ENCODE measurements around the gene MNAT1.

Gene MNAT1

GRCh38 chr14:60758885-60759284 lies 24.3 kb downstream of the MNAT1 start:
- Histone ChIP-seq H3K36me3 (ENCODE audit: control insufficient read depth in 1 of 2, insufficient read depth in 2 of 2, low read length in 2 of 2) (no peaks in the 10 kb centered on the region), H3K18ac (ENCODE audit: low read length) (no peak overlapping the region), H3K9ac (ENCODE audit: low read length) (no peak overlapping the region), H2BK5ac (ENCODE audit: low read depth, low read length, poor library complexity) (no peak overlapping the region), H2AFZ (ENCODE audit: insufficient read depth, low read length, poor library complexity) (no peak overlapping the region), H2AK5ac (ENCODE audit: low read length) (no peak overlapping the region), H3K27ac (ENCODE audit: low read depth, low read length) (no peak overlapping the region), H3K4me3 (ENCODE audit: low read depth, low read length) (no peak overlapping the region), H4K8ac (ENCODE audit: low read depth, low read length) (no peak overlapping the region), H3K79me1 (ENCODE audit: low read length) (no peaks in the 10 kb centered on the region), H3K4me2 (ENCODE audit: low read length) (no peak overlapping the region), H4K91ac (ENCODE audit: low read depth, low read length) (no peak overlapping the region), H2BK12ac (ENCODE audit: low read length) (no peak overlapping the region), H3K4me1 (ENCODE audit: control insufficient read depth in 1 of 2, insufficient read depth in 2 of 2, low read length in 2 of 2) (no peaks in the 10 kb centered on the region), H3K79me2 (ENCODE audit: control insufficient read depth, insufficient read depth, low read length, poor library complexity) (no peaks in the 10 kb centered on the region), H3K4ac (ENCODE audit: low read depth, low read length) (no peak overlapping the region), H3K27me3 (ENCODE audit: insufficient read depth, low read length) (no peaks in the 10 kb centered on the region), H3K23ac (ENCODE audit: low read length) (no peak overlapping the region), H3K14ac (ENCODE audit: low read length) (no peak overlapping the region), H4K12ac (ENCODE audit: low read depth, low read length) (no peak overlapping the region), H3K9me3 (ENCODE audit: insufficient read depth, low read depth, low read length) (no peaks in the 10 kb centered on the region), H2BK120ac (ENCODE audit: insufficient read depth, low read length, poor library complexity) (no peak overlapping the region)
- no CpG with 5 or more reads among the region's 2 CpGs for WGBS (ENCODE audit: extremely low coverage, insufficient coverage, insufficient read length)
- DNase-seq, result no peak

- Histone ChIP-seq H2BK120ac (ENCODE audit: insufficient read depth, low read length, poor library complexity) (no peak overlapping the region), H3K4me3 (ENCODE audit: low read depth, low read length) (no peak overlapping the region), H3K27me3 (ENCODE audit: insufficient read depth, low read length) (no peaks in the 10 kb centered on the region), H2AFZ (ENCODE audit: insufficient read depth, low read length, poor library complexity) (no peak overlapping the region), H4K12ac (ENCODE audit: low read depth, low read length) (no peak overlapping the region), H3K18ac (ENCODE audit: low read length) (no peak overlapping the region), H4K91ac (ENCODE audit: low read depth, low read length) (no peak overlapping the region), H4K8ac (ENCODE audit: low read depth, low read length) (no peak overlapping the region), H2BK5ac (ENCODE audit: low read depth, low read length, poor library complexity) (no peak overlapping the region), H3K27ac (ENCODE audit: low read depth, low read length) (no peak overlapping the region), H3K36me3 (ENCODE audit: control insufficient read depth in 1 of 2, insufficient read depth in 2 of 2, low read length in 2 of 2) (no peaks in the 10 kb centered on the region), H2BK12ac (ENCODE audit: low read length) (no peak overlapping the region), H3K9me3 (ENCODE audit: insufficient read depth, low read depth, low read length) (no peaks in the 10 kb centered on the region), H3K79me1 (ENCODE audit: low read length) (no peaks in the 10 kb centered on the region), H3K4me1 (ENCODE audit: control insufficient read depth in 1 of 2, insufficient read depth in 2 of 2, low read length in 2 of 2) (no peaks in the 10 kb centered on the region), H3K23ac (ENCODE audit: low read length) (no peak overlapping the region), H3K4me2 (ENCODE audit: low read length) (no peak overlapping the region), H3K4ac (ENCODE audit: low read depth, low read length) (no peak overlapping the region), H3K9ac (ENCODE audit: low read length) (no peak overlapping the region), H3K14ac (ENCODE audit: low read length) (no peak overlapping the region), H2AK5ac (ENCODE audit: low read length) (no peak overlapping the region), H3K79me2 (ENCODE audit: control insufficient read depth, insufficient read depth, low read length, poor library complexity) (no peaks in the 10 kb centered on the region)
- WGBS (ENCODE audit: extremely low coverage, insufficient coverage, insufficient read length), result no CpG with 5 or more reads among the region's 1 CpG
- DNase-seq, result no peak
Measured at GRCh38 chr14:60760209-60760608, 25.6 kb downstream of the MNAT1 start.

- H4K8ac ChIP-seq (ENCODE audit: low read depth, low read length), result no peak overlapping the region
- H2AFZ ChIP-seq (ENCODE audit: insufficient read depth, low read length, poor library complexity), result no peak overlapping the region
- H2BK5ac ChIP-seq (ENCODE audit: low read depth, low read length, poor library complexity), result no peak overlapping the region
- no peak overlapping the region for H3K4ac ChIP-seq (ENCODE audit: low read depth, low read length)
- no peak overlapping the region for H2AK5ac ChIP-seq (ENCODE audit: low read length)
- no peaks in the 10 kb centered on the region for H3K4me1 ChIP-seq (ENCODE audit: control insufficient read depth in 1 of 2, insufficient read depth in 2 of 2, low read length in 2 of 2)
- no peak overlapping the region for H3K14ac ChIP-seq (ENCODE audit: low read length)
- no peak overlapping the region for H4K91ac ChIP-seq (ENCODE audit: low read depth, low read length)
- H3K4me3 ChIP-seq (ENCODE audit: low read depth, low read length), result no peak overlapping the region
- no peak overlapping the region for H3K9ac ChIP-seq (ENCODE audit: low read length)
- H2BK120ac ChIP-seq (ENCODE audit: insufficient read depth, low read length, poor library complexity), result no peak overlapping the region
- no peaks in the 10 kb centered on the region for H3K36me3 ChIP-seq (ENCODE audit: control insufficient read depth in 1 of 2, insufficient read depth in 2 of 2, low read length in 2 of 2)
- H3K27ac ChIP-seq (ENCODE audit: low read depth, low read length), result no peak overlapping the region
- H3K27me3 ChIP-seq (ENCODE audit: insufficient read depth, low read length), result no peaks in the 10 kb centered on the region
- no peak overlapping the region for H3K23ac ChIP-seq (ENCODE audit: low read length)
- H4K12ac ChIP-seq (ENCODE audit: low read depth, low read length), result no peak overlapping the region
- H3K9me3 ChIP-seq (ENCODE audit: insufficient read depth, low read depth, low read length), result no peaks in the 10 kb centered on the region
- WGBS (ENCODE audit: extremely low coverage, insufficient coverage, insufficient read length), result no CpG with 5 or more reads among the region's 3 CpGs
- H3K79me2 ChIP-seq (ENCODE audit: control insufficient read depth, insufficient read depth, low read length, poor library complexity), result no peaks in the 10 kb centered on the region
- H2BK12ac ChIP-seq (ENCODE audit: low read length), result no peak overlapping the region
- H3K4me2 ChIP-seq (ENCODE audit: low read length), result no peak overlapping the region
- no peaks in the 10 kb centered on the region for H3K79me1 ChIP-seq (ENCODE audit: low read length)
- DNase-seq, result peak in 1 of 2 donors; percentile 10
- H3K18ac ChIP-seq (ENCODE audit: low read length), result no peak overlapping the region
Measured at GRCh38 chr14:60760644-60761364, 26.2 kb downstream of the MNAT1 start.

GRCh38 chr14:60768602-60769001 lies 34.0 kb downstream of the MNAT1 start:
- Histone ChIP-seq H3K36me3 (ENCODE audit: control insufficient read depth in 1 of 2, insufficient read depth in 2 of 2, low read length in 2 of 2) (no peaks in the 10 kb centered on the region), H3K23ac (ENCODE audit: low read length) (no peak overlapping the region), H3K14ac (ENCODE audit: low read length) (no peak overlapping the region), H3K4ac (ENCODE audit: low read depth, low read length) (no peak overlapping the region), H4K91ac (ENCODE audit: low read depth, low read length) (no peak overlapping the region), H4K12ac (ENCODE audit: low read depth, low read length) (no peak overlapping the region), H3K4me1 (ENCODE audit: control insufficient read depth in 1 of 2, insufficient read depth in 2 of 2, low read length in 2 of 2) (no peaks in the 10 kb centered on the region), H2BK120ac (ENCODE audit: insufficient read depth, low read length, poor library complexity) (no peak overlapping the region), H3K79me1 (ENCODE audit: low read length) (no peaks in the 10 kb centered on the region), H2AFZ (ENCODE audit: insufficient read depth, low read length, poor library complexity) (no peak overlapping the region), H3K9ac (ENCODE audit: low read length) (no peak overlapping the region), H3K27me3 (ENCODE audit: insufficient read depth, low read length) (no peaks in the 10 kb centered on the region), H2AK5ac (ENCODE audit: low read length) (no peak overlapping the region), H3K79me2 (ENCODE audit: control insufficient read depth, insufficient read depth, low read length, poor library complexity) (no peaks in the 10 kb centered on the region), H2BK12ac (ENCODE audit: low read length) (no peak overlapping the region), H3K4me3 (ENCODE audit: low read depth, low read length) (no peak overlapping the region), H3K18ac (ENCODE audit: low read length) (no peak overlapping the region), H4K8ac (ENCODE audit: low read depth, low read length) (no peak overlapping the region), H3K27ac (ENCODE audit: low read depth, low read length) (no peak overlapping the region), H3K9me3 (ENCODE audit: insufficient read depth, low read depth, low read length) (no peaks in the 10 kb centered on the region), H2BK5ac (ENCODE audit: low read depth, low read length, poor library complexity) (no peak overlapping the region), H3K4me2 (ENCODE audit: low read length) (no peak overlapping the region)
- no peak for DNase-seq
- no CpG with 5 or more reads among the region's 2 CpGs for WGBS (ENCODE audit: extremely low coverage, insufficient coverage, insufficient read length)
